IPS DF 19.7 (cell line): ENCODE results near the gene SMIM33.
A peak's percentile ranks its signal among the peaks of the same experiment; 100 is the strongest.
"Not testable (repeated sequence)": the region's sequence is repeated elsewhere in the genome, so short reads cannot be mapped to it uniquely, and the experiment has no call there.

Experiments used
- DNase-seq: peaks from one replicate; pipeline ENCODE4 v3.0.0-alpha.2; 2013; ENCODE audit warnings: low read depth, low spot score

SMIM33 gene

DNA sequence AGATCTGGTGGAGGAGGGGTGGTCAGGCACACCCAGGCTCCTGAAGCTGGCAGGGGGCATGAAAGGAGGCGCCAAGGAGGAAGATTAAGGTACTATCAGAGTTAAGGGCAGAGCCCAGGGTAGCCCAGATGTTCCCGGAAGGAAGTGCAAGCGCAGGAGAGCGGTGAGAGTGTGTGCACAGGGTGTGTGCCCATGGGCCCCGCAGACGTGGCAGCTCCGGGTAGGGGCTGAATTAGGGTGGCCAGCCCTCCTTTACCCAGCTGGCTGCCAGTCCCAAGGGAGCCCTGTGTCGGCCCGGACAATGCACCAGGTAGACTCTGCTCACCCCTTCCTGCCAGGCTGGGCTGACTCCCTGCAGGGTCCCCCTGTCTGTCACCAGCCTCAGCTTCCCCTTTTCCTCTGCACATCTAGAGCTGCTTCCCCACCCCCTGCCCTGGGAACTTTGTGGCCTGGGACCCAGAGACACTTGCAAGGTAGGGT is at the start of gene SMIM33:
TSS of gene SMIM33 (plus strand) at position 184 of the 480 bp plus-strand sequence. CDS start at position 302, 118 bp downstream.
- no peak for DNase-seq

DNA sequence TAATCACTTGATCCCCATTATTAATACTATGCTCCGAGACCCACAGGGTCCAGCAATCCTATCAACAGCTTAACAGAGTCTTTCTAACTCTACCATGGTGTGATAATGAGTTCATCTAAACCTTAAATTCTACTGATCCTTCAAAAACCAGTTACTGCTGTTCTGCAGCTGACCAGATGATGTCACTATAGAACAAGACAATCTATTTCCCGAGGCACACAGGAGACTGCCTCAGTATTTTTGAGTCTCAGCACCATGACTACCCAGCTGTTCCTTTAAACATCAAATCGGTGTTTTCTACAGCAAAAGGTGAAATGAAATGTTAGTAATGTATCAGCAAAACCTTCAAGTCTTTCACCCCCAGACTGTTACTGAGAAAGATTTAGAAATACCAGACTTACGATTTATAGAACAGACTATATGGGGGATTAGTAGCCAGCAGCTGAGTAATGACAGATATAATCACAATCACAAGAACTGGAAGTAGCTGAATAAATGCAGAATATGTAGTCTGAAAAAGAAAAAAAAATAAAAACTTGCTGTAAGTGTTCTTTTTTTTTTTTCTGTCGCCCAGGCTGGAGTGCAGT is 48.4 kb upstream of the SMIM33 start:
- DNase-seq = peak; percentile 40

DNA sequence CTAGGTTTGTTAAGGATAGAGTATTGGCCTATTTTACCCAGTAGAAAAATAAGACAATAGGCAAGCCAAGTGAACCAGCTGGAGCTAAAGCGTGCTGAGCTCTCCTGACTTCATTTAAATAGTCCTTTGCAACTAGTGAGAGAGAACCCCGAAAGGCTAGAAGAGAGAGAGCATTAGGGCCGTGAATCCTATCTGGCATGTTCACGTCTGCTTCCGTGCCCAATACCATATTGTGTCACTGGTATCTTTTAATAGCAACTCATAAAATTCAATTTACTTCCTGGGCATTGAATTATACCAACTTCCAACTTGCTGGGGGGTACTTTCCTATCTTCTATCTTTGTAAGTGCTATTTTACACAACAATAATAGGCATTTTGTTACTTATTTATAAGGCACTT is 45.3 kb upstream of the SMIM33 start:
- no peak for DNase-seq

DNA sequence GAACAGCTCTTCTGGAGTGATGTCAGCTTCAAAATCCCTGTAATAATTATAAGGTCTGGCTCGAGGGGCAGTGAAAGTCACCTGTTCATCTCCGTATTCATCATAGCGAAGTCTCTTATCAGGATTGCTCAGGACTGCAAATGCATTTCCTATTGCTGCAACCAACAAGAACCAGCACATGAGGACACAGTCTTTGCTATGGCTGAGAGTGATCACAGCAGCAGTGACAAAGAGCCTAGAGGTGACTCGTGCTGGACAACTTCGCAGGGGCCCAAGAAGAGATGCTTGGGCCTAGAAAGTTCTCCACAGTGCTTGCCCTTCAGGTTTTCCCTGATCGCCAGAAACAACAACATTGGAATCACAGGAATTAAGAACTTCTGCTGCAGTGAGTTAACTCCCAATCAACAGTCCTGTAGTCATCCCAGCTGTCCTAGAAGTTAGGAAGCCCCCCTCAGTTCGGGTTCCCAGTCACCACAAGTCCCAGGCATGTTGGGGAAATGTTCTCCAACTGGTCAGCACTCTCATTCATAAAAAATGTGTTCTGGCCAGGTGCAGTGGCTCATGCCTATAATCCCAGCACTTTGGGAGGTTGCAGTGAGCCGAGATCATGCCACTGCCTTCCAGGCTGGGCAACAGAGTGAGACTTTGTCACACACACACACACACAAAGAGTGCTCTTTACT is 44.5 kb upstream of the SMIM33 start:
- no peak for DNase-seq

DNA sequence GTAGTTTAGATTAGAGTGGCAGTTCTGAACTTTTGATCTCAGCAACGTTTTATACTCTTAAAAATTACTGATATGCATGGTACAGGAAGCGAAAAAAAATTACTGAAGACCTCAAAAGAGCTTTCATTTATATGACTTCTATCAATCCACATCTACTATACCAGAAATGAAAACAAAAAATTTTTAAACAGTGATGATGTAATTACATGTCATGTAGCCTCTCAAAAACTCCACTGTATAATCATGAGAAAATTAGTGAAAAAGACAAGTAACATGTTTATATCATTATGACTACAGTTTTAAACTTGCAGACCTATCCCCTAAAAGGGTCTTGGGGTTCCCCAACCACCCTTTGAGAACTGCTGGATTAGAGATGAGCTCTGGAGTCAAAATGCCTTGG is 40.8 kb upstream of the SMIM33 start:
- no peak for DNase-seq

DNA sequence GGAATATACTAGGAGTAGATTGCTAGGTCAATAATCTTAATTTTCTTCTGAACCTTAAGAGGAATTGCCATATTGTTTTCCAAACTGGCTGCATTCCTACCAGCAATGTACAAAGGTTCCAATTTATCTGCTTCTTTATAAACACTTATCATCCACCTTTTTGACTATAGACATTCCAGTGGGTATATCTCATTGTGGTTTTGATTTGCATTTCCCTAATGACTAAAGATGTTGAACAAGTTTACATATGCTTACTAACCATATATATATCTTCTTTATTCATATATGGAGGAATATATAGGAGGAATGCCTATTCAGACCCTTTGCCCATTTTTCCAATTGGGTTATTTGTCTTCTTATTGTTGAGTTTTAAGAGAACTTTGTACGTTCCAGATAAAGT is 39.1 kb upstream of the SMIM33 start:
- no peak for DNase-seq

DNA sequence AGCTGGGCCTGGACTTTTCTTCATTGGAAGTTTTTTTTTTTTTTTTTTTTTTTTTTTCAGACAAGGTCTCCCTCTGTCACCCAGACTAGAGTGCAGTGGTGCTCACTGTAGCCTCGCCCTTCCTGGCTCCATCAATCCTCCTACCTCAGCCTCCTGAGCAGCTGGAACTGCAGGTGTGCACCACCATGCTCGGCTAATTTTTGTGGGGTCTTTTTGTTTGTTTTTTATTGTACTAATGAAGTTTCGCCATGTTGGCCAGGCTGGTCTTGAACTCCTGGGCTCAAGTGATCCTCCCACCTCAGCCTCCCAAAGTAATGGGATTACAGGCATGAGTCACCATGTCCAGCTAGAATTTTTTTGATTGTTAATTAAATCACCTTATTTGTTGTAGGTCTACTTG is 35.1 kb upstream of the SMIM33 start:
- DNase-seq = no peak

DNA sequence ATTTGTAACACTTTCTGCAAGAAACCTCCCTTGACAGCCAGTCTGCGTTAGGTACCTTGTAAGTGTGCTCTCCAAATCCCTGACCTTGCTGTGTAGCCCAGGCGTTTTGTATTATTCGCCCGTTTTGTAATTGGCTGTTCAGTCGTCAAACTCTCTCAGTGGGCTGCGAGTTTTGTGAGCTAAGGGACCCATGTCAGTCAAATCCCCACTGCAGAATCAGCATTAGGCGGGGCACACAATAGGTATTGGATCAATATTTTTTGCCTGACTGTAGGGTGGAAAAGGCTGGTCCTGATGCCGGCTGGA is 32.1 kb upstream of the SMIM33 start:
- no peak for DNase-seq

DNA sequence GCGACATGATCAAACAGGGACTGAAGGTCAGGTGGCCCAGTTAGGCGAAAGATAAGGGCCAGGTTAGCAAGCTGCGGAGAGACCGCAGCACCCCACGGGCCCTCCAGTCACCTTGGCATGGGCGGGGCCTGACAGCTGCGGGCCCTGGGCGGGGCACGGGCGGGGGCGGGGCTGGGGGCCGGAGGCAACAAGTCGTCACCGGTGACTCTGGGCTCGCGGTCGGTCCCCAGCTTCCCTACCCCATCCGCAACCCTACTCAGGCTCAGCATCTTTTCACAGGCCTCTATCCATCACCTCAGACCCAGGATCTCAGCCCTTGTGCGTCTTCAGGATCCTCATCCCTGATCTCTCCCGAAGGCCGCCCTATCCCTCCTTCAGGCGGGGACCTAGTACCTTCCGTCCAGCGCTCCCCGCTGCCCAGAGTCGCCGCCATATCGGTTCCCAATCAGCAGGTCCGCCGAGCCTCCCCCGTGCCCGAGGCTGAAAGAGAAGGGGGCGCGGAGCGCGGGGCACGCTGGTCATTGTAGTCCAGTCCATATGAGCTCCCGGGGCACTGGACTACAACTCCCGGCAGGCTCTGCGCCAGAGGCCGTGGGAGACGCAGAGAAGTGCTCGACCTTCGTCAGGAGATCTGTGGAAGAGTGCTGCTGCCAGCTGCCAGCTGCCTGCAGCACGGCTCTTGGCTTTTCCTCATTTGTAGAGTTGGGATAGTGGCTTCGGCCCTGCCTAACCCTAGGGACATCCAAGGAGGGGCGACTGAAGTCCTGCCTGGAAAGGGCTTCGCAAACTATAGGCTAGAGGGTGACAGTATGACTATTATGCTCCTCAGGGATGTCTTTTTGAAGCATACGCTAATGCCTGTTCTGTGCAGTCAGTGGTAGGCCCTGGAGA is 31.5 kb upstream of the SMIM33 start, which contains the start of gene DNAJC18:
TSS of gene DNAJC18 (minus strand) at position 513 of the 891 bp plus-strand sequence. CDS start at position 433, 80 bp downstream.
- peak; percentile 83 for DNase-seq

DNA sequence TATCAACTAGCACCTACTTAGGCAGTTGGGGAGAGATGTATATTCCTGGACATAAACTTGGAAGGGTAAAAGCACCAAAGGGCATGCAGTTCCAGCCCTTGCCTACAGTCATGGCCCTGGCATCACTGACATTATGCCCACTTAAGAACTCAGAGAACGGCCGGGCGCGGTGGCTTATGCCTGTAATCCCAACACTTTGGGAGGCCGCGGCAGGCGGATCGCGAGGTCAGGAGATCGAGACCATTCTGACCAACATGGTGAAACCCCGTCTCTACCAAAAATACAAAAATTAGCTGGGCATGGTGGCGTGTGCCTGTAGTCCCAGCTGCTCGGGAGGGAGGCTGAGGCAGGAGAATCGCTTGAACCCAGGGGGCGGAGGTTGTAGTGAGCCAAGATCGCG is 30.4 kb upstream of the SMIM33 start:
- DNase-seq = not testable (repeated sequence)

DNA sequence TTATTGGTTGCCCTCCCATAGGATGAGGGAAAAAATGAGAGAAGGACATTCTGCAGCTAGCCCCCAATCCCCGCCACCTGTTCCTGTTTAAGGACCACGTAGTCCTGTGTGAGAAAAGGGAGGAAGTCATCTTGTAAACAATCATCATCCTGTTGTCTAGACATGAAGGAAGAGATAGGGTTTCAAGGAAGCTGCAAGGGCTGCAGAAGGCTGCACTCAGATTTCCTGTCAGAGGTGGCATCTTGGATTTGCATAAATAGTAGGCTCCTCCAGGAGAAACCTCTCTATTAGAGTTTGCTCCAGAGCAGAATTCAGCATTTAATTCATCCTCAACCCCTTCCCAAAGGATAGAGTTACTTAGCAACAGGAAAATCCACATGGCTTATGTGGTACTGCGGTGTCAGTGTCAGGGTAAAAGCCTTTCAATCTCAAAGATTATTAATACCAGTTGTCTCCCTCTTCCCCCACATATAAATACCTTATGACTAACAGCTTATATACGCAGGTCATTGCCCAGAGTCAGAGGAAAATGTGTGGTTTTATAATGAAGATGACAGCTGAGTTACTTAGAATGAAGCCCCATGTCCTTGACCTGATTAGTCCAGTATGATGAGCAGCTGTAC is 26.9 kb upstream of the SMIM33 start:
- DNase-seq = no peak

DNA sequence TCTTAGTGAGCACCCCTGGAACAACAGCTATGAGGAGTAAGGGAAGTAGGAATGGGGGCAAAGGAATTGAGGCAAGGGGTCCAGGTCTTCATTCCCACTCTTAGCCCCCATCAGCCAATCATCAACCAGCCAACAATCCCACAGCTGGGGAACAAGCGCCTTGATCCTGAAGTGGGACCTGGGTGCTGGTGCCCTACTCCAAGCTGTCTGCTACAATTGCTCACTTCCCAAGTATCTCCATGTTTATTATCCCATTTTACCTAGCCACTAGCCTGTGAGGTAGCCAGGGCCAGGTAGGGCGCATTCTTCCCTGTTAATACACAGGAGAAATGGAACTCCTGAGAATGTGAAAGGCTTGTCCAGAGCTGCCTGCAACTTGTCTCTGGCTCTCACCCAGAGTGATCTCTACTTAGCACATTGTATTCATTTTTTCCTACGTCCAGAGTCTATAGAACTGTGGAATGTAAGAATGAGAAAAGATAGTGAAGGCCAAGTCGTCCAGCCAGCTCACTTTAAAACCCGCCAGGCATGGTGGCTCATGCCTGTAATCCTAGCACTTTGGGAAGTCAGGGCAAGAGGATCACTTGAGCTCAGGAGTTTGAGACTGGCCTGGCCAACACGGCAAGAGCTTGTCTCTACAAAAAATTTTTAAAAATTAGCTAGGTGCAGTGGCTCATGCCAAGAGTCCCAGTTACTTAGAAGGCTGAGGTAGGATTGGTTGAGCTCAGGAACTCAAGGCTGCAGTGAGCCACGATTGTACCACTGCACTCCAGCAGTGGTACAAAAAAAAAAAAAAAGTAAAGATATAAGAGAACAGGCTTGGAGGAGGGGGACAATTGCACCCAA is 25.3 kb upstream of the SMIM33 start:
- DNase-seq = no peak

DNA sequence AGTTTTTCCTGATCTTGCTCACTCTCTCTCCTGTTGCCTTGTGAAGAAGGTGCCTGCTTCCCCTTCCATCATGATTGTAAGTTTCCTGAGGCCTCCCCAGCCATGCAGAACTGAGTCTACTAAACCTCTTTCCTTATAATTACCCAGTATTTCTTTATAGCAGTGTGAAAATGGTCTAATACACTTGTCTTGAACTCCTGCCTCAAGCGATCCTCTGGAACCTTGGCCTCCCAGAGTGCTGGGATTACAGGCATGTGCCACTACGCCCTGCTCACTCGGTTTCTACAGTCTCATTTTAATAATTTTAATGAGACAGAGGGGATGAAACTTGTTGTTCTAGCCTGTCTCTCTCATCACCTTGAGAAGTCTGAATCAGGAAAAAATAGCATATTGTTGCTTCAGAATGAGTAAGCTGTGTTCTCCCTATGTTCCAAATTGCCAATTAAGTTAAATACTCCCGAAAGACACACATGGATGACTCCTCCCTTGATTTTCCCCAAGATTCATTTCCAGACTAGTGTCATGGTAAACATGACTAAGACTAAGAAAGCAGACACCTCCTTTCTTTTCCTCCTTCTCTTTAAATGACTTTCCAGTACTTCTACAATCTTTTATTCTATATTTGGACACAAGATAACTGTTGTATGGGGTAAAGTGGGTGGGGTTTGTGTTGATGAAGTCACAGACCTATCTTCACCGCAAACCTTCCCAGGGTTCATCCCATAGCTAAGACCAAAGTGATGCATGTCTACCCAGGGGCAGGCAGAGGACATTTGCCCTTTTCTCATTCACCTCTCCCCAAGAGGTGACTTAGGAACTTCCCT is 23.6 kb upstream of the SMIM33 start:
- no peak for DNase-seq

DNA sequence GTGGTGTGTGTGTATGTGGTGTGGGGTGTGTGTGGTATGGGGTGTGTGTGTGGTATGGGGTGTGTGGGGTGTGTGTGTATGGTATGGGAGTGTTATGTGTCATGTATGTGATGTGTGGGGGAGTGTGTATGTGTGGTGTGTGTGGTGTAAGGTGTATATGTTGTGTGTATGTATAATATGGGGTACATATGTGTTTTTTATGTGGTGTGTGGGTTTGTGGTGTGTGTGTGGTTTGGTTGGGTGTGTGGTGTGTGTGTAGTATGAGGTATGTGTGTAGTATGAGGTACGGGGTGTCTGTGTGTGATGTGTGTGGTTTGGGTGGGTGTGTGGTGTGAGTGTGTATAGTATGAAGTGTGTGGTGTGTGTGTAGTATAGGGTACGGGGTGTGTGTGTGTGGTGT is 19.6 kb upstream of the SMIM33 start:
- no peak for DNase-seq

DNA sequence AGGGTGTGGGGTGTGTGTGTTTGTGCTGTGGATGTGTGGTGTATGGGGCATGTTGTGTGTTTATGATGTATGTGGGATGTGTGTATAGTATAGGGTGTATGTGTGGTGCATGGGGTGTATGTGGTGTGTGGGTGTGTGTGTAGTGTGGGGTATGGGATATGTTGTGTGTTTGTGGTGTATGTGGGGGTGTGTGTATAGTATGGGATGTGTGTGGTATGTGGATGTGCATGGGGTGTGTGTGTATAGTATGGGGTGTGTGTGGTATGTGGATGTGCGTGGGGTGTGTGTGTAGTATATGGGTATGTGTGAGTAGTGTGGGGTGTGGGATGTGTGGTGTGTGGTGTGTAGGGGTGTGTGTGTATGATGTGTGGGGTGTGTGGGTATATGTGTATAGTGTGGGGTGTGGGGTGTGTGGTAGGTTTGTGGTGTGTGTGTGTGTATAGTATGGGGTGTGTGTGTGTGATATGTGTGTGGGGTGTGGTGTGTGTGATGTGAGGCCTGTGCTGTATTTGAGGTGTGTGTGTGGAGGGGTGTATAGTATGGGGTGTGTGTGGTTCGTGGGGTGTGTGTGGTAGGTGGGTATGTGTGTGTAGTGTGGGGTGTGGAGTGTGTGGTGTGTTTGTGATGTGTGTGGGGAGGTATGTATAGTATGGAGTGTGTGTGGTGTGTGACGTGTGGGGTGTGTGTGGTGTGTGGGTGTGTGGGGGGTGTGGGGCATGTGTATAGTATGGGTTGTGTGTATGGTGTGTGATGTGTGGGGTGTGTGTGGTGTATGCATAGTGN is 18.7 kb upstream of the SMIM33 start:
- DNase-seq = no peak

DNA sequence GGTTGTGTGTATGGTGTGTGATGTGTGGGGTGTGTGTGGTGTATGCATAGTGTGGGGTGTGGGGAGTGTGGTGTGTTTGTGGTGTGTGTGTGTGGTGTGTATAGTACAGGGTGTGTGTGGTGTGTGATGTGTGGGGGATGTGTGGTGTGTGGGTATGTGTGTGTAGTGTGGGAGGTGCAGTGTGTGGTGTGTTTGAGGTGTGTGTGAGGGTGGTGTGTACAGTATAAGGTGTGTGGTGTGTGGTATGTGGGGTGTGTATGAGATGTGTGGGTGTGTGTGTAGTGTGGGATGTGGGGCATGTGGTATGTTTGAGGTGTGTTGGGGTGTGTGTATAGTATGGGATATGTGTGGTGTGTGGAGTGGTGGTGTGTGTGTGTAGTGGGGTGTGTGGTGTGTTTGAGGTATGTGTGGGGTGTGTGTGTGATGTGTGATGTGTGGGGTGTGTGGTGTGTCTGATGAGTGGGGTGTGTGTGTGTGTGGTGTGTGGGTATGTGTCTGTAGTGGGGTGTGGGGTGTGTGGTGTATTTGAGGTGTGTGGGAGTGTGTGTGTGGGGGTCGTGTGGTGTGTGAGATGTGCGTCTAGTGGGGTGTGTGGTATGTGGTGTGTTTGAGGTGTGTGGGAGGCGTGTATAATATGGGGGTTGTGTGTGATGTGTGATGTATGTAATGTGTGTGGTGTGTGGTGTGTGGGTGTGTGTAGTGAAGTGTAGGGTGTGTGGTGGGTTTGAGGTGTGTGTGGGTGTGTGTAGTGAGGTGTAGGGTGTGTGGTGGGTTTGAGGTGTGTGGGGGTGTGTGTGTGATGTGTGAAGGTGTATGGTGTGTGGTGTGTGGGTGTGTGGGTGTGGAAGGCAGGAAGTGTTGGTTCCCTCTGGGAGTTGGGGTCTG is 16.9 kb upstream of the SMIM33 start:
- DNase-seq = no peak

DNA sequence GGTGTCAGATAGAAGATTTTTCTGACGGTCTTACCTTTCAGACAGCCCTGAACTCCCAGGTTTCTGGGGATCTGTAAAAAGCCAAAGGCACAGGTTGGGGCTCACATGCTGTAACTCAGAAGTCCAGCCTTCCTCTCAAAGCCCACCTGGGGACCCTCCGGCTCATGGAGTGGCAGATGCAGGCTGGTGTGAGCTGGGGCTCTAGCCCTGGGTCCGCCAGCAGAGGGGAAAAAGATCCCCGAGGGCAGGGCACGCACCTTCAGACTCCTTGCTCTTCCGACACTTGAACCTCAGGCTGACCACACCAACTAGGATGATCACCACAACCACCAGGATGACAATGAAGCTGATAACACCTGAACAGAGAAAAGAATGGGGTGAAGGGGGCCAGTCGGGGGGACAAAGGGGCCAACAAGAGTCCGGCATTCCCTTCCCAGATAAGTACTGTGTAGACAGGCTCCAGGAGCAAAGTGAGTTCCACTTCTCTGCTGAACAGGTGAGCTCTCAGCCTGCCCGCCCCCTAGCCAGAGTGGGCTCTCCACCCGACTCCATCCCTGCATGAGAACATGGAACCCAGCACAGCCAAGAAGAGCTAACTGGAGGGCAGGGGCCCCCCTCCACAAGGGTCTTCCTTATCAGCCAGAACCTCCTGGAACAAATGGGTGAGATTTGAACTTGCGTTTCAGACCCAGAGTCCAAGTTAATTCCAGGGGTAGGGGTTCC is 16.1 kb upstream of the SMIM33 start:
- no peak for DNase-seq

DNA sequence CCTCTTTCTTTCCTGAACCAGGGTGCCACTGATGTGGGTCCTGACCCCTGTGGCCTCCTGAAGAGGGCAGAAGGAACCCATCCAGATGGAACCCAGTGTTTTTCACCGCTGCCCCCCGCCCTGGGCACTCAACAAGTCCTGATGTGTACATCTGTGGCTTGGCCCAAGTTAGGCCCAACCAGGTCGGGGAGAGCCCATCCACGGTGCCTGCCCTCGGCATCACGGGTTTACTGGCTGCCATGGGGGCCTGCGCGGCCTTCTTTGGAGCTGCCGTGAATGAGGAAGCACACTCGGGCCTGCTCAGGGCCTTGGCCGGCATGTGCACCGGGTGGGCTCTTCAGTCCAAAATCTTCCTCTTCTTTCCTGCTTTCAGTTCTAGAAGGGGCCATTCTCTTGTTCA is 14.0 kb upstream of the SMIM33 start:
- no peak for DNase-seq
